GM21515 (cell line): ENCODE measurements around the gene S1PR4.
"Not testable (repeated sequence)": the region's sequence is repeated elsewhere in the genome, so short reads cannot be mapped to it uniquely, and the experiment has no call there.

ENCODE experiments used
- ATAC-seq: cut with Tn5 transposase; IDR thresholded peaks from one replicate; pipeline ENCODE4 v1.9.1; 2021; ENCODE audit not compliant: unreplicated experiment

Gene S1PR4

GRCh38 chr19:3151563-3152418, 26.8 kb upstream of the S1PR4 start:
- no peak for ATAC-seq

GRCh38 chr19:3152419-3152780, 26.2 kb upstream of the S1PR4 start:
- no peak for ATAC-seq

- ATAC-seq = no peak
Measured at GRCh38 chr19:3153286-3154230, 25.0 kb upstream of the S1PR4 start.

GRCh38 chr19:3154447-3154846, 24.1 kb upstream of the S1PR4 start:
- ATAC-seq = not testable (repeated sequence)

GRCh38 chr19:3154957-3155736, 23.4 kb upstream of the S1PR4 start:
- peak; percentile 64 for ATAC-seq

- no peak for ATAC-seq
Measured at GRCh38 chr19:3157096-3157845, 21.3 kb upstream of the S1PR4 start.

GRCh38 chr19:3159565-3159964, 19.0 kb upstream of the S1PR4 start:
- no peak for ATAC-seq

- no peak for ATAC-seq
Measured at GRCh38 chr19:3160219-3160618, 18.4 kb upstream of the S1PR4 start.

GRCh38 chr19:3161453-3161852, 17.1 kb upstream of the S1PR4 start:
- no peak for ATAC-seq

- no peak for ATAC-seq
Measured at GRCh38 chr19:3162418-3163229, 15.9 kb upstream of the S1PR4 start.

GRCh38 chr19:3163230-3163886, 15.2 kb upstream of the S1PR4 start:
- ATAC-seq = no peak

- ATAC-seq = no peak
Measured at GRCh38 chr19:3163943-3164342, 14.6 kb upstream of the S1PR4 start.

GRCh38 chr19:3167533-3168272, 10.9 kb upstream of the S1PR4 start:
- ATAC-seq = no peak

GRCh38 chr19:3171894-3172672, 6.5 kb upstream of the S1PR4 start:
- no peak for ATAC-seq

GRCh38 chr19:3172673-3173000, 5.9 kb upstream of the S1PR4 start:
- not testable (repeated sequence) for ATAC-seq

- no peak for ATAC-seq
Measured at GRCh38 chr19:3175781-3176714, 2.5 kb upstream of the S1PR4 start.
